Calu3 (cell line): ENCODE data around the gene CCNL2. TPM values are rescaled to one million over a fixed set of nuclear protein-coding genes. Genes with fewer than 3 reads are reported as not detected.
"Not testable (repeated sequence)": the region's sequence is repeated elsewhere in the genome, so short reads cannot be mapped to it uniquely, and the experiment has no call there.

Experiments used
- Bru-seq: library from RNA; stranded (reverse); fragments of 400-500 nt; gene quantifications from one replicate; lab custom pipeline; 2021; lab: Mats Ljungman, UMichigan
- BruChase-seq, 2 experiments: library from RNA; stranded (reverse); fragments of 400-500 nt; gene quantifications; one replicate each; lab custom pipeline; 2021; lab: Mats Ljungman, UMichigan
- BruUV-seq: library from RNA; stranded (reverse); fragments of 400-500 nt; replicated peaks from 2 replicates; lab custom pipeline; 2021; lab: Mats Ljungman, UMichigan
- CTCF ChIA-PET: fragments of 300-600 bp; sonication (Branson Sonifier 250); formaldehyde crosslinking; loops from one replicate; lab custom pipeline; 2022; ENCODE audit warnings: antibody characterized with exemption; lab: Charles Lee
- DNase-seq: peaks from one replicate; pipeline ENCODE4 v3.0.0; 2022
- H3K27ac Mint-ChIP-seq: one replicate; pipeline ENCODE4 v1.8.0; 2022; ENCODE audit warnings: mixed read lengths; ENCODE audit not compliant: unreplicated experiment
- H3K27me3 Mint-ChIP-seq: one replicate; pipeline ENCODE4 v1.8.0; 2022; ENCODE audit warnings: mixed read lengths; ENCODE audit not compliant: unreplicated experiment
- H3K36me3 Mint-ChIP-seq: one replicate; pipeline ENCODE4 v1.8.0; 2022; ENCODE audit warnings: mild to moderate bottlenecking, moderate library complexity, mixed read lengths; ENCODE audit not compliant: insufficient read depth, unreplicated experiment
- H3K4me1 Mint-ChIP-seq: one replicate; pipeline ENCODE4 v1.8.0; 2022; ENCODE audit warnings: mild to moderate bottlenecking, low read depth, mixed read lengths; ENCODE audit not compliant: unreplicated experiment
- H3K4me3 Mint-ChIP-seq: one replicate; pipeline ENCODE4 v1.8.0; 2022; ENCODE audit warnings: mild to moderate bottlenecking, low read depth, moderate library complexity, mixed read lengths; ENCODE audit not compliant: unreplicated experiment
- H3K9me3 Mint-ChIP-seq: one replicate; pipeline ENCODE4 v1.8.0; 2022; ENCODE audit warnings: low read depth, mixed read lengths; ENCODE audit not compliant: unreplicated experiment
- CTCF ChIP-seq: fragments of 200-600 bp; IDR thresholded peaks from one replicate; pipeline ENCODE4 v1.8.0; 2022; ENCODE audit warnings: antibody characterized with exemption; ENCODE audit not compliant: unreplicated experiment
- intact Hi-C: fragments of 100-400 bp; cut with micrococcal nuclease; formaldehyde crosslinking; loops from one replicate; pipeline ENCODE4 v1.10.0; 2022; ENCODE audit not compliant: unreplicated experiment
- long read RNA-seq: library from polyadenylated mRNA; stranded (forward); transcript quantifications from one replicate; pipeline ENCODE4 v2.0.0, GENCODE V29; 2022
- total RNA-seq: library from RNA; stranded (reverse); gene quantifications from 2 replicates; pipeline ENCODE4 v1.2.3, GENCODE V29; 2022

The CCNL2 gene
- total RNA-seq (166 and 172 TPM in 2 replicates), Bru-seq, nascent RNA (percentile 87 among the genes with signal in this experiment), BruChase-seq, experiment 1, labeled RNA remaining after a 6-hour chase (percentile 95 among the genes with signal in this experiment), BruChase-seq, experiment 2, labeled RNA remaining after a 2-hour chase (percentile 94 among the genes with signal in this experiment)
- long read RNA-seq, transcript CCNL2-202 (6 exons, 1,186 nt) = major isoform, 11 of 209 reads
- long read RNA-seq, transcript CCNL2-204 (6 exons, 3,082 nt) = minor isoform, 6 of 209 reads
- long read RNA-seq, transcript CCNL2-201 (11 exons, 2,305 nt) = minor isoform, 10 of 209 reads
- long read RNA-seq, partial matches to known transcripts = 11 of 209 reads
- long read RNA-seq, other reads (novel, unspliced or antisense) = 171 of 209 reads

- TF ChIP-seq CTCF = no peak
- intact Hi-C loops = no loop called here
- Mint-ChIP-seq H3K9me3 (no peaks in the 10 kb centered on the region), H3K27me3 (no peaks in the 10 kb centered on the region), H3K27ac (peak within 1 kb of the TSS; percentile 90), H3K4me3 (peak within 1 kb of the TSS; percentile 84), H3K36me3 (peaks cover 82% of the 10 kb centered on the region), H3K4me1 (no peaks in the 10 kb centered on the region)
- BruUV-seq = no TSS peak
- CTCF ChIA-PET = interaction anchor here (0.6 to 1.2 kb wide), 6 partner anchors 24 to 484 kb away, joined by 3 to 8 read pairs (median 4); partner anchors contain the start of gene AURKAIP1
- DNase-seq = peak; percentile 98
These were observed at the start of gene CCNL2 for GRCh38 chr1:1399187-1399871. Gene CCNL2, minus strand, starts transcription at chr1:1399335. Its CDS starts 29 bp downstream, at chr1:1399306.

GRCh38 chr1:1446631-1447030 lies 47.5 kb upstream of the CCNL2 start:
- BruUV-seq, DNase-seq, H3K4me1 Mint-ChIP-seq, H3K27ac Mint-ChIP-seq, intact Hi-C loops, H3K9me3 Mint-ChIP-seq, CTCF ChIA-PET, H3K4me3 Mint-ChIP-seq: not testable (repeated sequence)
- H3K36me3 Mint-ChIP-seq = peaks cover 23% of the 10 kb centered on the region
- H3K27me3 Mint-ChIP-seq = peaks cover 17% of the 10 kb centered on the region

GRCh38 chr1:1442069-1442770 lies 43.1 kb upstream of the CCNL2 start:
- BruUV-seq = no TSS peak
- no peak overlapping the region for H3K27ac Mint-ChIP-seq
- H3K36me3 Mint-ChIP-seq = peaks cover 40% of the 10 kb centered on the region
- no peak for TF ChIP-seq CTCF
- H3K4me3 Mint-ChIP-seq = no peak overlapping the region
- no peaks in the 10 kb centered on the region for H3K4me1 Mint-ChIP-seq
- no peaks in the 10 kb centered on the region for H3K27me3 Mint-ChIP-seq
- H3K9me3 Mint-ChIP-seq = no peaks in the 10 kb centered on the region
- CTCF ChIA-PET = interaction anchor here (1.1 kb wide), 1 partner anchor 13 kb away, joined by 6 read pairs; no protein-coding TSS in a partner anchor
- intact Hi-C loops = no loop called here
- DNase-seq = no peak

- Mint-ChIP-seq H3K4me1 (no peaks in the 10 kb centered on the region), H3K9me3 (no peaks in the 10 kb centered on the region), H3K36me3 (peaks cover 48% of the 10 kb centered on the region), H3K27me3 (no peaks in the 10 kb centered on the region), H3K4me3 (no peak overlapping the region), H3K27ac (no peak overlapping the region)
- no TSS peak for BruUV-seq
- intact Hi-C loops = no loop called here
- CTCF ChIA-PET = interaction anchor here (1.1 kb wide), 1 partner anchor 12 kb away, joined by 6 read pairs; no protein-coding TSS in a partner anchor
- DNase-seq = peak; percentile 70
- peak; percentile 83 for TF ChIP-seq CTCF
These were observed 42.1 kb upstream of the CCNL2 start for GRCh38 chr1:1441002-1441888.
